Mesothelial cell of epicardium (in vitro differentiated cells): ENCODE measurements around the gene GABARAPL1. TPM values are rescaled to one million over a fixed set of nuclear protein-coding genes. Genes with fewer than 3 reads are reported as not detected.

Experiments used
- total RNA-seq: library from RNA; stranded (reverse); gene quantifications from 3 replicates; pipeline ENCODE4 v1.2.1, GENCODE V29; 2021

Gene GABARAPL1
- total RNA-seq, 1 donor from 2014 or later = 100 TPM

Other genes with a start within 250 kb of the GABARAPL1 start
- not detected in 3 replicates for gene CLEC12A, start 241.5 kb upstream of the GABARAPL1 start, total RNA-seq
- gene CLEC1B, start 213.8 kb upstream of the GABARAPL1 start, total RNA-seq = 0.18 to 0.51 TPM (median 0.34 TPM) in 3 replicates
- gene CLEC12B, start 202.2 kb upstream of the GABARAPL1 start, total RNA-seq = not detected in 3 replicates
- gene CLEC9A, start 182.2 kb upstream of the GABARAPL1 start, total RNA-seq = not detected in 3 replicates
- 0.32 to 0.51 TPM (median 0.49 TPM) in 3 replicates for gene CLEC1A, start 113.9 kb upstream of the GABARAPL1 start, total RNA-seq
- 0.11 TPM in 1 of 3 replicates, not detected in the others for gene CLEC7A, start 82.7 kb upstream of the GABARAPL1 start, total RNA-seq
- 1.3 to 1.7 TPM (median 1.4 TPM) in 3 replicates for gene OLR1, start 40.7 kb upstream of the GABARAPL1 start, total RNA-seq
- gene TMEM52B, start 33.8 kb upstream of the GABARAPL1 start, total RNA-seq = 0.97 to 1.6 TPM (median 1.1 TPM) in 3 replicates
- 0.51 to 0.81 TPM (median 0.65 TPM) in 3 replicates for gene KLRD1, start 95.0 kb downstream of the GABARAPL1 start, total RNA-seq
- gene KLRK1, start 177.2 kb downstream of the GABARAPL1 start, total RNA-seq = not detected in 3 replicates
- not detected in 3 replicates for gene KLRC4, start 196.9 kb downstream of the GABARAPL1 start, total RNA-seq
- gene KLRC3, start 207.7 kb downstream of the GABARAPL1 start, total RNA-seq = not detected in 3 replicates
- gene KLRC2, start 223.1 kb downstream of the GABARAPL1 start, total RNA-seq = not detected in 3 replicates
- not detected in 3 replicates for gene KLRC1, start 240.5 kb downstream of the GABARAPL1 start, total RNA-seq